GM10847 (cell line): ENCODE data around the gene CA11.
A peak's percentile ranks its signal among the peaks of the same experiment; 100 is the strongest.

Experiments used
- POLR2A ChIP-seq: IDR thresholded peaks from 2 replicates; pipeline ENCODE4 v1.6.1; 2011; ENCODE audit not compliant: insufficient read length; ENCODE audit errors: extremely low read depth

CA11 gene

DNA sequence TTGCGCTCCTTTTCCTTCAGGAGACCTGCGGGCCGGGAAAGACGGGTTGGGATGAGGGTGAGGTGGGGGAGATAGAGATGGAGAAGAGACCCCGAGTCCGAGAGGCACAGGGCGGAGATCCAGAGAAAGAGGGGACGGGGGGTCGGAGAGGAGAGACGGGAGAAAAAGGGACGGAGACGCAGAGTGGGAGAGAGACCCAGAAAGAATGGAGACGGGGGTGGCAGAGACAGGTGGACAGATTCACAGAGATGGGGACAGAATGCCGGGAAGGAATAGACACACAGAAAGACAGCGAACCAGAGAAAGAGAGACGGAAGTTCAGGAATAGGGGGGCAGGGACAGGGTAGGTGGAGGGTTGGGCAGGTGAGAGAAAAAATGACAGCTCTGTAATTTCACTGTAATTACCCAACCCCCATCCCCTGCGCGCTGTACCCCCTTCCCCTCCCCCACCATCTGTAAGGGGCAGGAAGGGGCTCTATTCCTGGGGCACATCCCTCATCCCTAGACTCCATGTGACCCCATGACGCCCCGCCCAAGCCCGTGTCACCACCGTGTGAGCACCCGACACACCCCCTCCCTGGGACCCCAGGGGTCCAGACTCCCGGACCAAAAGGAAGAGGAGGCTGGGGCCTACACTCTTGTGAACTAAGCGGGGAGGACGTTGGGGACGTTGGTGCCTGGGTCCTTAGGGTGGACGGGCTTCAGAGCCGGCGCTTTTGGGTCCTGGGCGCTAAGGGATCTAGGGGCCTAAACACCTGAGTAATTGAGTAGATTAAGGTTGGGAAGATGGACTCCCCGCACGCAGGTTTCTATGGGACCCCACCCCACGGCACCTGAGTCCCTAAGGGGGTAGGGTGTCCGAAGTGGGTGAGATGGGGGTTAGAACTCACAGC is 9.8 kb downstream of the CA11 start:
- no peak for TF ChIP-seq POLR2A

DNA sequence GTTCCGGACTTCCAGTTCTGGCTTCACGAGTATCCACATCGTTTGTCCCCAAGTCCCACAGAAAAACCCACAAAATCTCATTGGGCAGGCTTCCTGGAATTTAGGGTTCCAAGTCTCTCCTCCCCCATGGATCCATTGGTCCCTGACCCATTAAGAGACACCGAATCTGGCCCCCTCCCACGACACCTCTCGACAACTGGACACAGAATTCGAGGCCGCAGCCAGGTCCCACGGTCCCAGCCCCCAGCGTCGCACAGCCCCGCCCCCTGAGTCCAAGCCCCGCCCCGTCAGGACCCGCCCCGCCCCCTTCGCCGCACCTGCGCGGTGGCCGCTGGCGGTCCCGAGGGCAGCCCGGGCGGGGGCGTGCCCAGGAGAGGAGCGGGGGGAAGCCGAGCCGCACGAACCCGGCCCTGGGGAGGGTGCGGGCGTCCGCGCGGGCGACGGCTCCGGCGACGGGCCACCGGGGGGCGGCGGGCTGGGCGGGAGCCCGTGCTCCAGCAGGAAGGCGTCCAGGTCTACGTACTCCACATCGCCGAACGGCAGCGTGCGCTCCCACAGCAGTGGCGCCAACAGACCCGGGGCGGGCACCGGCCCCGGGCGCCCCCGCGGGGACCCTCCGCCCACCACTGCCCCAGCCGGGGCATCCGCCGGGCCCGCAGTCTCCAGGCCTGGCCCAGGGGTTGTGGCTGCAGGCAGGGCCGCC is 10.6 kb downstream of the CA11 start:
- TF ChIP-seq POLR2A, result no peak

DNA sequence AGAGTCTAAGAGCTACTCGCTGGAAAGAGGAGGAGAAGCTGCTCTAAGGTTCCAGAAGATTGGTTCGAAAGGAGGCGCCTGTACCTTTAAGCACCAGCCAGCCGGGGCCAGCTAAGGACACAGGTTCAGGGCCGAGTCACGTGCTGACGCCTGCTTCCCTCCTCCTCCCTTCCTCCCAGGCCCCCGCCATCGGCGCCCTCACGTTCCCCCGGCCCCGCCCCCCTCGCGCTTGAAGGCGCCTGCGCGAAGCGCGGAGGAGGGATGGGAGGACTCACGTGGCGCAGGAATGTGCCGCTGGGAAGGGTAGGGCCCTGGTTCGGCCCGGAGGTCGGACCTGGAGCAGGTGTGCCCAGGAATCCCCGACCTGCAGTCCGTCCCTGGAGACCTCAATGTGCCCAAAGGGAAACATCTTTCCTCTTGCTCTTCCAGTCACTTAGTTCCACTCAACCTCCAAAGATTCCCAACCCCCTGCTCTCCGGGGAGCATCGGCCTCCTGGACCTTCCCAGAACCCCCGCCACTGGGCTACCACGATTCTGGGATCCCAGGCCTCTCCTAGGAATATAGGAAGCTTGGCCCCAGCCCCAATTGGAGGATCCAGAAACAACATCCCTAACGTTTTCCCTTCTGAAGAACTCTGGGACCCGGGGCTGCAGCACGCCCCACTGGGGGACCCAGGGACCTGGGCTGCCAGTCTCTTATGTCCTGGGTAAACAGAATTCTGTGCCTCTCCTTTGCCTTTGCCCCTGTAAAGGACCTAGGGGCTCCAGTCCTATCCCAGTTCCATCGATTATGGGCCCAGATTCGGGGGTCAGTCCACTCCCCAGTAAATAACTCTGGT is 11.3 kb downstream of the CA11 start:
- TF ChIP-seq POLR2A, result peak; percentile 37

DNA sequence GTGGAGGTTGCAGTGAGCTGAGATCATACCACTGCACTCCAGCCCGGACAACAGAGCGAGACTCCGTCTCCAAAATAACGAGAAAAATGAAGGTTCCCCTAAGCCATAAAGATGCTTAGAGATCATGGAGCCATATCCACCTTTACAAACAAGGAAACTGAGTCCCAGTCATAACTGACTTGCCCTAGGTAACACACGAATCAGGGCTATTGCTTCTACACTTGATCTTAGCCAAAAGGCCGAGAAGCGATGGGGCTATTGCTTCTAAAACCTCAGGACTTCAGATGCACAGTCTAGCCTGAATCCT is 12.0 kb downstream of the CA11 start:
- TF ChIP-seq POLR2A, result no peak

DNA sequence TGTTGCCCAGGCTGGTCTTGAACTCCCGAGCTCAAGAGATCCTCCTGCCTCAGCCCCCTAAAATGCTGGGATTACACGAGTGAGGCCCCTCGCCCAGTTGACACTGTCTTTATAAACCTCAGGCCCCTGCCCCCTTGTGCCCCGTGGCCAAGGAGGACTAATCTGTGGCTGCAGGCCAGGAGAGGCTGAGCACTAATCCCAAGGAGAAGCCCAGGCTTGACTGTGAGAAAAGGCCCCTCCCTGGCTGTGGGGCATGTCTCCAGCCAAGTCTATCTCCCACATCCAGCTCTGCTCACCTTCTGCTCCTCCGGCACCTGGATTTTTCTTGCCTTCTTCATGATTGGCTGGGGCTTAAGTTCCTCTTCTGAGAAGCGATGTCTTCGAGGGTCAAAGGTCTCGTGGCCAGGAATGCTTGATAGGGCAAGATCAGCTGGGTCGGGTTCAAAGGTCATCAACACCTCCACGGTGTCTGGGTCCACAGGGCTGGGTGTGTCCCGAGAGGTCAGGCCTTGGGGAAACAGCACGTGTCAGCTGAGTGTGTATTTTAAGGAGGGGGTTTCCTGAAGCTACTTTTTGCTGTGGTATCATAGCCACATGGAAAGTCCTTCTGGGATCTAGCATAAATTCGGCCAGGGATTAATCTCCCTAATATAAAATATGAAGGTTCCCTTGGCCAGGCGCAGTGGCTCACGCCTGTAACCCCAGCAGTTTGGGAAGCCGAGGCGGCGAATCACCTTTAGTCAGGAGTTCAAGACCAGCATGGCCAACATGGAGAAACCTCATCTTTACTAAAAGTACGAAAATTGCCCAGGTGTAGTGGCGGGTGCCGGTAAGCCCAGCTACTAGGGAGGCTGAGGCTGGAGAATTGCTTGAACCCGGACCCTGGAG is 12.6 kb downstream of the CA11 start:
- TF ChIP-seq POLR2A, result no peak

DNA sequence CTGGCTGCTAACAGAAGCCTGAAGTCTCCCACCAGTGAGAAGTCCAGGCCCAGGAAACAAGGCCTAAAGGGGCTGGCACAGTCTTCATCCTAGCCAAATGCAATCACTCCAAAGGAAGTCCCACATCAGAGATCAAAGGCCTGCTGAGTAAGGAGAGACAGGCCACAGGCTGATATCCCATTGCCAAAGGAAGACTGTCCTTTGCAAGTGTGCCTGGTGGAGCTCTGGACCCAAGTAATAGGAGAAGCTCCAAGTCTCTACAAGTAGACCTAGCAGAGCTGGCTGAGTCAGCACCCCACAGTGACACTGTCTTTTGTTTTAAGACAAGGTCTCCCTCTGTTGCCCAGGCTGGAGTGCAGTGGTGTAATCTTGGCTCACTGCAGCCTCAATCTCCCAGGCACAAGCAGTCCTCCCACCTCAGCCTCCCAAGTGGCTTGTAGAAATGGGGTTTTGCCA is 13.3 kb downstream of the CA11 start:
- no peak for TF ChIP-seq POLR2A

DNA sequence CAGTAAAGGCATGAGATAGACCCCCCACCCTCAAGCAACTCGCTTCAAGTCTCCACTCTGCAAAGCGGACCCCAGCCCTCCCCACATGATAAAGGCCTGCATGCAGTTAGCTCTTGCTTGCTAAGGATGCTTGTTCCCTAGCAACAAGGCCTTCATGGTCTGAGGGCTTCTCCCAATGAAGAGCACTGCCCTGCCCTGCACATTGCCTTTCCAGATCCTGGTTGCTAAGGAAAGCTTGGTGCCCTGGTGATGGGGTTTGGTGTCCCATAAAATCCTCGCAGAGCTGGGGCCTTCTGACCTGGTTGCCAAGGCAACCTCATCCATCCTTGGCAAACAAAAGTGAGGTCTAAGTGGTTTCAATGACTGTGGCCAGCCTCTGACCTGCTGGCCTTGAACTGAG is 14.8 kb downstream of the CA11 start:
- TF ChIP-seq POLR2A, result no peak

DNA sequence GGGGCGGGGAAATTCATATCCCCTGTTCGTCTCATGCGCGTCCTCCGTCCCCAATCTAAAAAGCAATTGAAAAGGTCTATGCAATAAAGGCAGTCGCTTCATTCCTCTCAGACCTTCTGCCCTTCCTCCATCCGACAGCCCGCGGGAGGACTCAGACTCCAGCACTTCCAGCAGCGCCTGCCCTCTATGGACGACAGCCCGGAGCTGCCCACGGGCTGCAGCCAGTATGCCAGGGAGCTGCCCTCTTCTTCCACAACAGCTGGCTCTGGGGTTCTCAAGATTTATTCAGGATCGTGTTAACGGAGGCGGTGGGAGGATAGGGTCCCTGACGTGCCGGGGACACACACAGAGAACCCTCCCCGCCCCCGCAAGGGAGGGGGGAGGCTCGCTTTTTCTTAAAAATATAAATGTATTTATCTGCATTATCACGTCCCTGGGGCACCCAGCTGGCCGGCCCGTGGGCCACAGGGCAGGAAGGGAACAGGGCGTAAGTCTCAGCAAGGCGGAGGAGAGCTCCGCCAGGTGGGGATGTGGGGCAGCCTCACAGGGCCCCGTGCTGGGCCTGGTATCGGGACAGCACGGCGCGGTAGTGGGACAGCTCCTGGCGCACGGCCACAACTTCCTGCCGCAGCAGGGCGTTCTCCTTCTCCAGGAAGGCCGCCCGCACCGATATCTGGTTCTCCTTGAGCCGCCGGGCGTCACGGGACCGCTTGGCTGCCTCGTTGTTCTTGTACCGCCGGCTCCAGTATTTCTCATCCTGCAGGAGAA is 15.5 kb downstream of the CA11 start:
- no peak for TF ChIP-seq POLR2A

DNA sequence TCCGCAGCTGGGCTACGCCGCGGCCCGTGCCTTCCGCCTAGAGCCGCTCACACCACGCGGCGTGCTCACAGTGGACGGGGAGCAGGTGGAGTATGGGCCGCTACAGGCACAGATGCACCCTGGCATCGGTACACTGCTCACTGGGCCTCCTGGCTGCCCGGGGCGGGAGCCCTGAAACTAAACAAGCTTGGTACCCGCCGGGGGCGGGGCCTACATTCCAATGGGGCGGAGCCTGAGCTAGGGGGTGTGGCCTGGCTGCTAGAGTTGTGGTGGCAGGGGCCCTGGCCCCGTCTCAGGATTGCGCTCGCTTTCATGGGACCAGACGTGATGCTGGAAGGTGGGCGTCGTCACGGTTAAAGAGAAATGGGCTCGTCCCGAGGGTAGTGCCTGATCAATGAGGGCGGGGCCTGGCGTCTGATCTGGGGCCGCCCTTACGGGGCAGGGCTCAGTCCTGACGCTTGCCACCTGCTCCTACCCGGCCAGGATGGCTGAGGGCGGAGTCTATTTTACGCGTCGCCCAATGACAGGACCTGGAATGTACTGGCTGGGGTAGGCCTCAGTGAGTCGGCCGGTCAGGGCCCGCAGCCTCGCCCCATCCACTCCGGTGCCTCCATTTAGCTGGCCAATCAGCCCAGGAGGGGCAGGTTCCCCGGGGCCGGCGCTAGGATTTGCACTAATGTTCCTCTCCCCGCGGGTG is 16.2 kb downstream of the CA11 start:
- TF ChIP-seq POLR2A, result no peak

DNA sequence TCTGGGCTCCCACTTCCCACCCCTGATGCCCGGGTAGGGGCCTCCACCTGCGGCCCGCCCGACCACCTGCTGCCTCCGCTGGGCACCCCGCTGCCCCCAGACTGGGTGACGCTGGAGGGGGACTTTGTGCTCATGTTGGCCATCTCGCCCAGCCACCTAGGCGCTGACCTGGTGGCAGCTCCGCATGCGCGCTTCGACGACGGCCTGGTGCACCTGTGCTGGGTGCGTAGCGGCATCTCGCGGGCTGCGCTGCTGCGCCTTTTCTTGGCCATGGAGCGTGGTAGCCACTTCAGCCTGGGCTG is 16.7 kb downstream of the CA11 start:
- TF ChIP-seq POLR2A, result no peak

DNA sequence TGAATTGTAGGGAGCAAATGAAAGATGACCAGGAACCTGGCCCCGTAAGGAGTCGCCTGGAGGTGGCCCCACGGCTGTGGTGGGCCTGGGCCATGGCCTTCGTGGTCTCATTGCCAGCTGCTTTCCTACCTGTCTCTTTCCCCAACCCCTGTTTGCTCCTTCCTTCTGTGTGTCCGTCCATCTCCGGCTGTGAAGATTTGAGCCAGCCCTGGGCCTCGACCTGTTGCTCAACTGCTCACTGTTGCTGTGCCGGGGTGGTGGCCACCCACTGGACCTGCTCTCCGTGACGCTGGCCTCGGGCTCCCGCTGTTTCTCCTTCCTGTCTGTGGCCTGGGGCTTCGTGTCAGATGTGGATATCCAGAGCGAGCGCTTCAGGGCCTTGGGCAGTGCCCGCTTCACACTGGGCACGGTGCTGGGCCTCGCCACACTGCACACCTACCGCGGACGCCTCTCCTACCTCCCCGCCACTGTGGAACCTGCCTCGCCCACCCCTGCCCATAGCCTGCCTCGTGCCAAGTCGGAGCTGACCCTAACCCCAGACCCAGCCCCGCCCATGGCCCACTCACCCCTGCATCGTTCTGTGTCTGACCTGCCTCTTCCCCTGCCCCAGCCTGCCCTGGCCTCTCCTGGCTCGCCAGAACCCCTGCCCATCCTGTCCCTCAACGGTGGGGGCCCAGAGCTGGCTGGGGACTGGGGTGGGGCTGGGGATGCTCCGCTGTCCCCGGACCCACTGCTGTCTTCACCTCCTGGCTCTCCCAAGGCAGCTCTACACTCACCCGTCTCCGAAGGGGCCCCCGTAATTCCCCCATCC is 17.3 kb downstream of the CA11 start:
- TF ChIP-seq POLR2A, result no peak

DNA sequence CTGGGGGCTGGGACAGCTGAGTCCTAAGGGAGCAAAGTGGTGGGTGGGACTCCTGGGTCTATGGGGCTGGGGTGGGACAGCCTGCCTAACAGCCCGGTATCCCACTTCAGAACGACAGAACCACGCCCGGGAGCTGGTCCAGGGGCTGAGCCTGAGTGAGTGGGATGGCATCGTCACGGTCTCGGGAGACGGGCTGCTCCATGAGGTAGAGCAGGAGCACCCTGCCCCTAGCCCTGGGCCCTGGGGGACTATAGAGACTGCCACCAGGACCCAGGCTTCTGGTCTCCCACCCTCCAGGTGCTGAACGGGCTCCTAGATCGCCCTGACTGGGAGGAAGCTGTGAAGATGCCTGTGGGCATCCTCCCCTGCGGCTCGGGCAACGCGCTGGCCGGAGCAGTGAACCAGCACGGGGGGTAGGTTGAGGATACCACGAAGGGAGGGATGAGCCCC is 18.1 kb downstream of the CA11 start:
- TF ChIP-seq POLR2A, result no peak
